Activated naive CD4-positive, alpha-beta T cell treated with anti-CD3 and anti-CD28 coated beads, Interleukin-2, amount 50 U/mL, for 24 hours (primary cell): ENCODE measurements around the gene LATS2.

Experiments
- H3K27ac Mint-ChIP-seq: one replicate; pipeline ENCODE4 v1.8.0; 2021; ENCODE audit warnings: mild to moderate bottlenecking, mixed read lengths
- H3K27me3 Mint-ChIP-seq: one replicate; pipeline ENCODE4 v1.8.0; 2021; ENCODE audit warnings: mixed read lengths
- H3K36me3 Mint-ChIP-seq: one replicate; pipeline ENCODE4 v1.8.0; 2021; ENCODE audit warnings: mixed read lengths
- H3K4me1 Mint-ChIP-seq: one replicate; pipeline ENCODE4 v1.8.0; 2021; ENCODE audit warnings: mixed read lengths
- H3K4me3 Mint-ChIP-seq: one replicate; pipeline ENCODE4 v1.8.0; 2021; ENCODE audit warnings: mild to moderate bottlenecking, mixed read lengths
- H3K9me3 Mint-ChIP-seq: one replicate; pipeline ENCODE4 v1.8.0; 2021; ENCODE audit warnings: mixed read lengths

Gene LATS2

GRCh38 chr13:21040120-21040826, 21.1 kb downstream of the LATS2 start:
- Mint-ChIP-seq H3K4me1 (peaks cover 11% of the 10 kb centered on the region), H3K27me3 (peaks cover 3% of the 10 kb centered on the region), H3K4me3 (no peak overlapping the region), H3K27ac (no peak overlapping the region), H3K9me3 (no peaks in the 10 kb centered on the region), H3K36me3 (no peaks in the 10 kb centered on the region)

DNA sequence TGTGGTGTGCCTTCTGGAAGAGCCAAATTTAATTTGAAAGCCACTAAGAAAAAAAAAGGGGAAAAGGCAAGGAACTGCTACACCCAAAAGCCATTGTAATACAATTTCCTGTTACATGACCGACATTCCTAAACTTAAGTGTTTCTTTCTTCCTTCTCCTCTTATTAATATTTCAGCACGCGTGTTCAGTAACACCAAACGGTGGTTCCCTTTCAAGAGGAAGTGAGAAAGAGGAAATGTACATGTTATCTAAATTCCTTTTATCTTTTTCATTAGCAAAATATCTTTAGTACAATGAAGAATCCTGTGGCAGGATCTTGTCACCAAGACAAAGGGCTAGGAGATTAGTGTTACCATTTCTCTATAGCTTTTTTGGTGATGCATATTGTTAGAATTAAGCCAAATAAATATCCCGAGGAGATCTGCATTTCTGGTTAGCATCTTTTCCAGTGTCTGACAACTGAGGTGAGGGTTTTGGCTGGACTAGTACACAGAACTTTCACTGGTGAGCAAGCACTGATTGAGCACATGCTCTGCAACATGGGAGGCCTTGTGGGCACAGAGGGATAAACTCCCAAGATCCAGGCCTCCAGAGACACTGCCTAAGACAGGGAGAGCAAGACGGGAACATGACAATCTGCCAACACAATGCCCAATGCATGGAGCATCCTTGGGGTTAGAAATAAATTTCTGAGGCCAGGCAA, 22.1 kb downstream of the LATS2 start:
- Mint-ChIP-seq H3K4me3 (no peak overlapping the region), H3K27ac (no peak overlapping the region), H3K36me3 (no peaks in the 10 kb centered on the region), H3K9me3 (no peaks in the 10 kb centered on the region), H3K27me3 (no peaks in the 10 kb centered on the region), H3K4me1 (peaks cover 11% of the 10 kb centered on the region)

DNA sequence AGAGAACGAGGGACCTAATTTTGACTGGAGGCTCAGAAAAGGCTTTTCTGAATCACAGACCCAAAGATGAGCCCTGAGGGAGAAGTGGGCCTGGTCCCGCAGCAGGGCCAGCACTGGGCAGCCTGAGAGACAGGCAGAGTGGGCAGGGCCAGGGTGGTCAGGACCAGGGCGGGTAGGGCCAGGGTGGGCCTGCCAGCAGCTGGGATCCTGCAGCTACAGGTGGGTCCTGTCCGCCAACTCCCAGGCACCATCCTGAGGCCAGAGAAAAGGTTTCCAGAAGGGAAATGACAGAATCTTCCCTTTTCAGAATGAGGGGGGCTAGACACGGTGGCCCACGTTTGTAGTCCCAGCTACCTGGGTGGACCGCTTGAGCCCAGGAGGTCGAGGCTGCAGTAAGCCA, 23.7 kb downstream of the LATS2 start:
- Mint-ChIP-seq H3K4me1 (peaks cover 11% of the 10 kb centered on the region), H3K9me3 (no peaks in the 10 kb centered on the region), H3K27me3 (no peaks in the 10 kb centered on the region), H3K27ac (no peak overlapping the region), H3K4me3 (no peak overlapping the region), H3K36me3 (no peaks in the 10 kb centered on the region)

DNA sequence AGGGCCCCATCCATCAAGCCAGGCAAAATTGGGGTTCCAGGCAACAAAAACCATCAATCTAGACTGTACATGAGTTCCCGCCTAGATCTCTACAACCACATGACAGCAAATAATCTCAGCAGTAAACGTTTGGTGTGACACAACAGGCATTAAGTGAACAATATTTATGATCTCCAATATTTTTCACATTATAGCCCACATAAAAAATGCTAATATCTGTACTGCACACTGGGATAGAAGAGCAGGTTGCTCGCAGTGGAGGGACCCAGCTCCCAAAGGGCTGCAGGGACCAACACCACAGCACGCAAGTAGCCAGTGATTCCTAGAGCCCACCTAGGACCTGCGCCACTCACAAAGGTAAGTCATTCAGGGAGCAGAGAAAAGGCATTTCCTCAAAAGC, 25.9 kb downstream of the LATS2 start:
- Mint-ChIP-seq H3K27ac (no peak overlapping the region), H3K9me3 (no peaks in the 10 kb centered on the region), H3K4me1 (peaks cover 11% of the 10 kb centered on the region), H3K36me3 (peaks cover 3% of the 10 kb centered on the region), H3K27me3 (no peaks in the 10 kb centered on the region), H3K4me3 (no peak overlapping the region)

- Mint-ChIP-seq H3K27ac (no peak overlapping the region), H3K4me1 (peaks cover 11% of the 10 kb centered on the region), H3K36me3 (peaks cover 3% of the 10 kb centered on the region), H3K27me3 (no peaks in the 10 kb centered on the region), H3K9me3 (no peaks in the 10 kb centered on the region), H3K4me3 (no peak overlapping the region)
Measured at GRCh38 chr13:21034603-21035191, 26.7 kb downstream of the LATS2 start.

DNA sequence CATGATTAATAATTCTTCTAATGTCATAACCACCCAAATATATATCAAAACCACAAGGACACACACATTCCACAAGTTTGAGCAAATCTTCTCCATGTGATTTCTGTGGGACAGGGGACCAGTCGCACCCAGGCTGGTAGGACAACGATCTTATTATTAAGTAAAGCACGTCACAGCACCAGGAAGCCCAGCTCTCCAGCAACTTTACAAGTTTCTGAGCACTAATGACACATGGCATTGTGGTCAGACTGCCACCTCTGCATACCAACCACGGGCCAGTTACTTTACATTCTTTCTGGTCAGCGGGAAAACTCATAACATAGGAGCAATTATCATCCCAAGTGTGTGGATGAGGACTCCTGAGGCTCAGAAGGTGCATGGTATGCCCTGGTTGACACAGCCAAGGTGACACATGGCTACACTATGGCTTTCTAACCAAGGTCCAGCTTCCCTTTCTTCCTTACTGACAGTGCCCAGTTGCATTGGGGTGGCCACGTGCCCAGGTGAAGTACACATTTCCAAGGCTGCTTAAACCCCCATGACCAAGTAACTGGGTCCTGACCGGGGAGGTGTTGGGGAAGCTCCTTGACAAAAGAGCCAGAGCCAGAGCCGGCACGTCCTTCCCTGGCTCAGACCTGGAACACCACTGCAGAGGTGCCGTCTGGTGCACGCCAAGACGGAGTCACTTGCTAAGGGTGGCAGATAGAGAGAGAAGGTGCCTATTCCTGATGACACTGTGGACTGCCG, 27.4 kb downstream of the LATS2 start:
- peaks cover 3% of the 10 kb centered on the region for H3K36me3 Mint-ChIP-seq
- H3K4me1 Mint-ChIP-seq: peaks cover 5% of the 10 kb centered on the region
- no peaks in the 10 kb centered on the region for H3K27me3 Mint-ChIP-seq
- H3K4me3 Mint-ChIP-seq: no peak overlapping the region
- no peak overlapping the region for H3K27ac Mint-ChIP-seq
- H3K9me3 Mint-ChIP-seq: no peaks in the 10 kb centered on the region

DNA sequence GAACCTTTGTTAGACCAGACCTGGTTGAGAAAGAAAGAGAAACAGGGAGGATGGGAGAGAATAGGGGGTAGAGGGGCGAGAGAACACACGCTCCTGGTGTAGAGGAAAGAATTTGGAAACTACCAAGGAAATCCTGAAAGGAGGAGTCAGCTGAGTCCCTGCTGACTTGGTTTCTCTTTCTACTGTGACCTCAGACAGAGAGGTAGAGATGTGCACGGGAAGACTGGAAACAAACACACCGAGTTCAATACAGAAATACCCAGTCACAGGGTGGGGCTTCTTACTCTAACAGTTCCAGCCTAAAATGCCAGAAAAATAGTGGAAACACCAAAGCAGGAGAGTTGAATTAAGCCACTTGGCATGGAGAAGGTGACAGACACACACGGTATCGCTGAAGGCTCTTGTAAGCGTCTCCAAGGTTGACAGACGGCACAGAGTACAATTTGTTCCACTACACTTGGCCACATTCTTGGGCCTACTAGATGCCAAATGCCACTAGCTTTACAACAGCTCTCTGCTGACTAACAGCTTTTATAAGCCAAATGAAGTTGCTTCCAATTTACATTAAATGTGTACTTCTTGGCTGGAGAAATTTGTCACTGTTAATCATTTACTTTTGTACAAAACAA, 28.1 kb downstream of the LATS2 start:
- Mint-ChIP-seq H3K36me3 (peaks cover 3% of the 10 kb centered on the region), H3K27me3 (no peaks in the 10 kb centered on the region), H3K4me3 (no peak overlapping the region), H3K4me1 (no peaks in the 10 kb centered on the region), H3K9me3 (no peaks in the 10 kb centered on the region), H3K27ac (no peak overlapping the region)

GRCh38 chr13:21032656-21033055, 28.7 kb downstream of the LATS2 start:
- no peaks in the 10 kb centered on the region for H3K27me3 Mint-ChIP-seq
- no peak overlapping the region for H3K27ac Mint-ChIP-seq
- H3K9me3 Mint-ChIP-seq: no peaks in the 10 kb centered on the region
- no peaks in the 10 kb centered on the region for H3K4me1 Mint-ChIP-seq
- H3K36me3 Mint-ChIP-seq: peaks cover 3% of the 10 kb centered on the region
- H3K4me3 Mint-ChIP-seq: no peak overlapping the region

DNA sequence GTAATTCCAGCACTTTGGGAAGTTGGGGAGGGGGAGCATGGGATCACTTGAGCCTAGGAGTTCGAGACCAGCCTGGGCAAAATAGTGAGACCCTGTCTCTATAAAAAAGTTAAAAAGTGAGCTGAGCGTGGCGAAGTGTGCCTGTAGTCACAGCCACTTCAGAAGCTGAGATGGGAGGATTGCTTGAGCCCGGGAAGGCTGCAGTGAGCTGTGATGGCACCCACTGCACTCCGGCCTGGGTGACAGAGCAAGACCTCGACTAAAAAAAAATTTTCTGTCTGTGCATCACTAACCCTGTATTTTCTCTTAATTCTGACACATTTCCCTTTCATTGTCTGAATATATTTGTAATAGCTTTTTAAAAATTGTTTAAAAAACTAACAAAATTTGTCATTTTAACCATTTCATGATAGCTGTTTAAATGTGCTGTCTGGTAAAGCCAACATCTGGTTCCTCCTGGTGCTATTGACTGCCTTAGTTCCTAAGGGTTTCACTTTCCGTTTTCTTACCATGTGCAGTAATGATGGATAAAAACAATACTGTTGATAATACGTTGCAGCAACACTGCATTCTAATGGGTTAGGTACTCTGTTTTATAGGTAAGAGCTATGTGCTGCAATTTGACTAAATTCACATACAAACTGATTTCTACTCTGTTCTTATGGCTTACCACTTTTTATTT, 29.7 kb downstream of the LATS2 start:
- H3K4me3 Mint-ChIP-seq: no peak overlapping the region
- no peaks in the 10 kb centered on the region for H3K4me1 Mint-ChIP-seq
- peaks cover 3% of the 10 kb centered on the region for H3K36me3 Mint-ChIP-seq
- H3K9me3 Mint-ChIP-seq: peaks cover 6% of the 10 kb centered on the region
- H3K27ac Mint-ChIP-seq: no peak overlapping the region
- H3K27me3 Mint-ChIP-seq: no peaks in the 10 kb centered on the region

- no peaks in the 10 kb centered on the region for H3K4me1 Mint-ChIP-seq
- peaks cover 6% of the 10 kb centered on the region for H3K9me3 Mint-ChIP-seq
- H3K4me3 Mint-ChIP-seq: no peak overlapping the region
- no peaks in the 10 kb centered on the region for H3K36me3 Mint-ChIP-seq
- no peaks in the 10 kb centered on the region for H3K27me3 Mint-ChIP-seq
- H3K27ac Mint-ChIP-seq: no peak overlapping the region
Measured at GRCh38 chr13:21025539-21025938, 35.8 kb downstream of the LATS2 start.

DNA sequence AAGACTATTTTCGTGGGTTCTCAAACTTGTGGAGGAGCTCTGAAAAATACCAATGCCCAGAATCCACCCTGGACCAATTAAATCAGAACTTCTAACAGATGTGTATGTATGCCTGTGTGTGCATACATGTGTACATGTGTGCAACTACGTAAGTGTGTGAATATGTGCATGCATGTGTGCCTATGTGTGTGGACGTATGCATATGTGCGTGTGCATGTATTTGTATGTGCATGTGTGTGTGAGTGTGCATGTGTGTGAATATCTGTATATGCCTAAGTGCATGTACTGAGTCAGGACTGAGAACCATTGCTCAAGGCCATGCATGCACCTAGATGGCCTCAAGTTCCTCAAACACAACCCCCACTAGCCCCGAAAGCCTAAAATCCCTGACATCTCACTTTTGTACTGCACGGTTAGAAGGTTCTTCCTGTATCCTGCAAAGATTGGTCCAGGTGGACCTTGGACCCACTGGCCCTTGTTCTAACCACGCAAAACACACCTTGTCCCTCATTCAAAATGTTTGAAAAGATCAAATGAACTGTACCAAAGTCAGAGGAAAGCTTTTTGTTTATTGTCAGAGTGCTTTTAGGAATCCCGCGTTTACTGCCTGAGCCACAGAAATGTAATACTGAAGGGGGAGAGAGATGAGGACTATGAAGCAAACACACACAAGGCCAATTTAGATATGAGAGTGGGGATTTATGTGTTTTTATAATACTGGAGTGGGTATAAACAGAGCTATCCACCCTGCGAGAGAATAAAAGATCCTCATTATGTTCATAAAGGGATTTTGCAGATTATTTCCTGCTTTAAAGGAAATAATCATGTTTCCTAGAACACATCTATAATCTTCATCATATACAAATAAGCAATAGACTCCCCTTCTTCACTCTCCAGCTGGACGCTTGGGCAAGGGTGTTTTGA, 39.1 kb downstream of the LATS2 start:
- H3K9me3 Mint-ChIP-seq: peaks cover 3% of the 10 kb centered on the region
- no peaks in the 10 kb centered on the region for H3K27me3 Mint-ChIP-seq
- H3K36me3 Mint-ChIP-seq: no peaks in the 10 kb centered on the region
- no peak overlapping the region for H3K27ac Mint-ChIP-seq
- peaks cover 5% of the 10 kb centered on the region for H3K4me1 Mint-ChIP-seq
- H3K4me3 Mint-ChIP-seq: no peak overlapping the region

- no peak overlapping the region for H3K27ac Mint-ChIP-seq
- no peaks in the 10 kb centered on the region for H3K9me3 Mint-ChIP-seq
- H3K4me1 Mint-ChIP-seq: peaks cover 13% of the 10 kb centered on the region
- H3K27me3 Mint-ChIP-seq: no peaks in the 10 kb centered on the region
- no peak overlapping the region for H3K4me3 Mint-ChIP-seq
- H3K36me3 Mint-ChIP-seq: no peaks in the 10 kb centered on the region
Measured at GRCh38 chr13:21020581-21020980, 40.8 kb downstream of the LATS2 start.

DNA sequence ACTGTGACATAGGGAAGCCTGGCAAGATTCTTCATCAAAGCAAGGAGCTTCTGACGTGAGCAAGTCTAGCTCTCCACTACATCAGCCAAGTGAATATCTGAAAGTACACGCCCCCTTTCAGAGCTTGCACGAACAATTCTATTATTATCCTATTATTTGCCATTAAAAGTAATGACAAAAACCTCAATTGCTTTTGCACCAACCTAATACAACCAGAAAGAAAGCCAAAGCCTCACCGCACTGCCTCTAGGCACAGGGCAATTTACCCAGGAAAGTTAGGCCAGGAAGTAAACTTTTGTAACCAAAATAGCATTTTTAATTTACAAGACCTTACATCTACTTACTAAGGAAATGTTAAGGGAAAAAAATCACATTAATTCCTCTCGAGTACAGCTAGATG, 41.2 kb downstream of the LATS2 start:
- H3K36me3 Mint-ChIP-seq: no peaks in the 10 kb centered on the region
- H3K4me3 Mint-ChIP-seq: no peak overlapping the region
- H3K27ac Mint-ChIP-seq: no peak overlapping the region
- H3K27me3 Mint-ChIP-seq: no peaks in the 10 kb centered on the region
- peaks cover 13% of the 10 kb centered on the region for H3K4me1 Mint-ChIP-seq
- H3K9me3 Mint-ChIP-seq: no peaks in the 10 kb centered on the region

- Mint-ChIP-seq H3K4me3 (no peak overlapping the region), H3K4me1 (peaks cover 13% of the 10 kb centered on the region), H3K9me3 (no peaks in the 10 kb centered on the region), H3K36me3 (no peaks in the 10 kb centered on the region), H3K27me3 (no peaks in the 10 kb centered on the region), H3K27ac (no peak overlapping the region)
Measured at GRCh38 chr13:21018220-21018619, 43.2 kb downstream of the LATS2 start.
